Measurements from ENCODE around the gene HMHB1.

DNA sequence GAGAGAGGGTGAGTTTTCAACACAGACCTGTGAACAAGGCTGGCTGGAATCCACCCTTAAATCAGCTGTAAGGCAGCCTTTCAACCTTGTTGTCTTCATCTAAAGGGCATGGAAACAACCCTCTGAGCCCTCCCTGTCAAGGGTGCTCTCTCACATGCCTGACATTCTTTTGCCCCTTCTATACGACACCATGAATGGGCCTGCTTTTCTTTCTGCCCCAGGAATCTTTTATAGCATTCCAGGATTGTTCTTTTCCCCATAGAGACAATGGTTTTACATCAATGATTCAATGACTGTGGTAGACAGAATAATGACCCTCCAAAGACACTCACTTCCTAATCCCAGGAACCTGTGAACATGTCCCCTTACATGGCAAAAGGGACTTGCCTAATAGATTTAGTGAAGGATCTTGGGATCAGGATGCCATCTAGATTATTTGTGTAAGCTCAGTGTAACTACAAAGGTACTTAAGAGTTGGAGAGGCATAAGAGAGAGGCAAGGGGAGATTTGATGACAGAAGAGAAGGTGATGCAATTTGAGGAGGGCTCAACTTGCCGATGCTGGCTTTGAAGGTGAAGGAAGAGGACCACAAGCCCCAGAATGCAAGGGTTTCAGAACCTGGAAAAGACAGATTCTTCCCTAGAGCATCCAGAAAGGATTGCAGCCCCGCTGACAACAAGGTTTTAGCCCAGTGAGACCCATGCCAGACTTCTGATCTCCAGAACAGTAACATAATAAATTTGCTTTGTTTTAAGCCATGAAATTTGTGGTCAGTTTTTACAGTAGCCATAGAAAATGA lies 29.2 kb upstream of the HMHB1 start:
- no peak for TF ChIP-seq RAD21 (IDR thresholded peaks at IDR 0.05; ENCODE audit: low read depth)
- TF ChIP-seq, protein P1, sequence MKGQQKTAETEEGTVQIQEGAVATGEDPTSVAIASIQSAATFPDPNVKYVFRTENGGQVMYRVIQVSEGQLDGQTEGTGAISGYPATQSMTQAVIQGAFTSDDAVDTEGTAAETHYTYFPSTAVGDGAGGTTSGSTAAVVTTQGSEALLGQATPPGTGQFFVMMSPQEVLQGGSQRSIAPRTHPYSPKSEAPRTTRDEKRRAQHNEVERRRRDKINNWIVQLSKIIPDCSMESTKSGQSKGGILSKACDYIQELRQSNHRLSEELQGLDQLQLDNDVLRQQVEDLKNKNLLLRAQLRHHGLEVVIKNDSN (IDR thresholded peaks at IDR 0.05): no peak
- TF ChIP-seq, protein P2, sequence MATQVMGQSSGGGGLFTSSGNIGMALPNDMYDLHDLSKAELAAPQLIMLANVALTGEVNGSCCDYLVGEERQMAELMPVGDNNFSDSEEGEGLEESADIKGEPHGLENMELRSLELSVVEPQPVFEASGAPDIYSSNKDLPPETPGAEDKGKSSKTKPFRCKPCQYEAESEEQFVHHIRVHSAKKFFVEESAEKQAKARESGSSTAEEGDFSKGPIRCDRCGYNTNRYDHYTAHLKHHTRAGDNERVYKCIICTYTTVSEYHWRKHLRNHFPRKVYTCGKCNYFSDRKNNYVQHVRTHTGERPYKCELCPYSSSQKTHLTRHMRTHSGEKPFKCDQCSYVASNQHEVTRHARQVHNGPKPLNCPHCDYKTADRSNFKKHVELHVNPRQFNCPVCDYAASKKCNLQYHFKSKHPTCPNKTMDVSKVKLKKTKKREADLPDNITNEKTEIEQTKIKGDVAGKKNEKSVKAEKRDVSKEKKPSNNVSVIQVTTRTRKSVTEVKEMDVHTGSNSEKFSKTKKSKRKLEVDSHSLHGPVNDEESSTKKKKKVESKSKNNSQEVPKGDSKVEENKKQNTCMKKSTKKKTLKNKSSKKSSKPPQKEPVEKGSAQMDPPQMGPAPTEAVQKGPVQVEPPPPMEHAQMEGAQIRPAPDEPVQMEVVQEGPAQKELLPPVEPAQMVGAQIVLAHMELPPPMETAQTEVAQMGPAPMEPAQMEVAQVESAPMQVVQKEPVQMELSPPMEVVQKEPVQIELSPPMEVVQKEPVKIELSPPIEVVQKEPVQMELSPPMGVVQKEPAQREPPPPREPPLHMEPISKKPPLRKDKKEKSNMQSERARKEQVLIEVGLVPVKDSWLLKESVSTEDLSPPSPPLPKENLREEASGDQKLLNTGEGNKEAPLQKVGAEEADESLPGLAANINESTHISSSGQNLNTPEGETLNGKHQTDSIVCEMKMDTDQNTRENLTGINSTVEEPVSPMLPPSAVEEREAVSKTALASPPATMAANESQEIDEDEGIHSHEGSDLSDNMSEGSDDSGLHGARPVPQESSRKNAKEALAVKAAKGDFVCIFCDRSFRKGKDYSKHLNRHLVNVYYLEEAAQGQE (IDR thresholded peaks at IDR 0.05; ENCODE audit: low read depth): no peak
- no peak for TF ChIP-seq TAF1 (IDR thresholded peaks at IDR 0.05; ENCODE audit: low read depth)
